Upper lobe of left lung (tissue), 6 donors: Measurements from ENCODE around the gene EVC2. TPM values are rescaled to one million over a fixed set of nuclear protein-coding genes. Genes with fewer than 3 reads are reported as not detected.

ENCODE experiments used
- ATAC-seq, 2 donors: fragments of 200-7000 bp; cut with Tn5 transposase; one replicate each; pipeline ENCODE4 v1.9.1; 2022; ENCODE audit warnings: mild to moderate bottlenecking in 2 of 2, moderate library complexity in 2 of 2; ENCODE audit not compliant: low FRiP score in 2 of 2
- DNase-seq, 2 donors: peaks; one replicate each; pipeline ENCODE4 v3.0.0-alpha.2; 2019 to 2020
- H3K27ac ChIP-seq, 4 donors: fragments of 200-600 bp; sonication (generic); one replicate each; pipeline ENCODE4 v1.5.1; 2016 to 2019
- H3K27me3 ChIP-seq, 4 donors: fragments of 200-600 bp; sonication (generic); one replicate each; pipeline ENCODE4 v1.5.1; 2017 to 2019
- H3K36me3 ChIP-seq, 4 donors: fragments of 200-600 bp; sonication (generic); one replicate each; pipeline ENCODE4 v1.5.1; 2016 to 2019
- H3K4me1 ChIP-seq, 4 donors: fragments of 200-600 bp; sonication (generic); one replicate each; pipeline ENCODE4 v1.5.1; 2018 to 2019
- H3K4me3 ChIP-seq, 4 donors: fragments of 200-600 bp; sonication (generic); one replicate each; pipeline ENCODE4 v1.5.1; 2017 to 2019; ENCODE audit warnings: mild to moderate bottlenecking in 2 of 4, moderate library complexity in 1 of 4
- H3K9me3 ChIP-seq, 4 donors: fragments of 200-600 bp; sonication (generic); one replicate each; pipeline ENCODE4 v1.5.1; 2018 to 2019
- EP300 ChIP-seq, 4 donors: sonication (generic); formaldehyde crosslinking; IDR thresholded peaks; one replicate each; pipeline ENCODE4 v1.5.1; 2017; ENCODE audit warnings: antibody characterized with exemption in 4 of 4, control low read depth in 2 of 4
- POLR2A ChIP-seq, 4 donors: fragments of 450-650 bp; IDR thresholded peaks; one replicate each; pipeline ENCODE4 v1.5.1; 2016 to 2017; ENCODE audit warnings: antibody characterized with exemption in 4 of 4, mild to moderate bottlenecking in 2 of 4
- POLR2AphosphoS5 ChIP-seq, 2 donors: sonication (generic); formaldehyde crosslinking; IDR thresholded peaks; one replicate each; pipeline ENCODE4 v1.5.1; 2017; ENCODE audit warnings: antibody characterized with exemption in 2 of 2
- WGBS, 2 donors: methylation state at CpG; one replicate each; pipeline ENCODE4 v1.1.5; 2017 to 2018; 5-methylcytosine and 5-hydroxymethylcytosine counted together
- total RNA-seq, 6 donors: library from RNA; depleted of rRNA in 4 of 6; stranded (reverse); fragments of >200 nt in 4 of 6; gene quantifications; one replicate each; pipeline versions ENCODE4 v1.1.0 to v1.2.1, GENCODE V29; 2016 to 2021
- TF ChIP-seq, protein P1 (sequence below), 6 experiments: fragments of 450-650 bp in 4 of 6; fragments of 200-600 bp in 2 of 6; sonication (generic) in 2 of 6; IDR thresholded peaks; one replicate each; pipeline ENCODE4 v1.5.1; 2016 to 2019; ENCODE audit warnings: antibody characterized with exemption in 6 of 6
- donor health status: DM: no; HTN: no; CAD: no; lungs with moderate emphysema.
- donor health status: DM: no; HTN: yes; CAD: no; lungs with severe emphysema.

EVC2 gene
- total RNA-seq, 6 donors from 2014 or later = 3.2 to 26.2 (median 5.6) TPM

DNA sequence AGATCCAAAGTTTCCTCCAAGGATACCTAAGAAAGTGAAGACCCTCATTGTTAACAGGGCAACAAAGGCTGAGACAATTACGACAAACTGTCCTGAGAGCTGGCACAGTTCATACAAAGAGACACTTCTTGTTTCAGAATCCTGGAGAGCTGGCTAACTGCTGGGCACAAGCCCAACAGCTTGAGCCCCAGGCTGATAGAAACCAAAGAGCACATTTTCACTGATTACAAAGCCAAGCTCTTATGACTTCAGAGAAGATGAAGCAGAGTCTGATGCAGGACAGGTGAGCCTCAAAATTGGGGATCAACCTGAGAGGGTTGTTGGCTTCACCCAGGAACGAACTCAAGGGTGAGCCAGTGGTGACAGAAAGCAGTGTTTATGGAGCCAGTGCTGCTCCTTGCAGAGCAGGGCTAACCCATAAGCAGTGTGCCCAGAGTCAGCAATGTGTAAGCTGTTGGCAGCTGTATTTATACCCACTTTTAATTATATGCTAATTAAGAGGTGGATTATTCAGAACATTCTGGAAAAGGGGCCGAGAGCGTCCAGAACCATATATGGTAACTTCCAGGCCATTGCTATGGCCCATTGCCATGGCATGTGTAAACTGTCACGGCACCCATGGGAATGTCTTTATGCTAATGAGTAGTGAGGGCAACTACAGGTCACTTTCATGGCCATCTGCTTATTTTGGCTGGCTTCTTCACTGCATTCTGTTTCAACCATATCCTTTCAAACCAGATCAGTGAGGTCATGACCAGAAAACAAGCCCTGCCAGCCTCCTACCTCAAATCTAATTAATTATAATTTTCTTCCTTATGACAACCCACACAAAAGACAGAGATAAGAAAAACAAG, 183.7 kb downstream of the EVC2 start:
- DNase-seq (no peak), ATAC-seq (peak in 1 of 2 donors; percentile 28)
- 63 to 70% methylated on average over 5 of the region's 5 CpGs for WGBS, 2 donors
- H3K4me3 ChIP-seq = no peak overlapping the region
- no peaks in the 10 kb centered on the region for H3K27me3 ChIP-seq
- peaks cover 0 to 3% (median 0%) of the 10 kb centered on the region in 4 donors for H3K4me1 ChIP-seq
- TF ChIP-seq EP300 (IDR thresholded peaks at IDR 0.05) (no peak), POLR2A (IDR thresholded peaks at IDR 0.05) (no peak), POLR2AphosphoS5 (IDR thresholded peaks at IDR 0.05) (peak in 1 of 2 donors; percentile 8)
- TF ChIP-seq, protein P1, sequence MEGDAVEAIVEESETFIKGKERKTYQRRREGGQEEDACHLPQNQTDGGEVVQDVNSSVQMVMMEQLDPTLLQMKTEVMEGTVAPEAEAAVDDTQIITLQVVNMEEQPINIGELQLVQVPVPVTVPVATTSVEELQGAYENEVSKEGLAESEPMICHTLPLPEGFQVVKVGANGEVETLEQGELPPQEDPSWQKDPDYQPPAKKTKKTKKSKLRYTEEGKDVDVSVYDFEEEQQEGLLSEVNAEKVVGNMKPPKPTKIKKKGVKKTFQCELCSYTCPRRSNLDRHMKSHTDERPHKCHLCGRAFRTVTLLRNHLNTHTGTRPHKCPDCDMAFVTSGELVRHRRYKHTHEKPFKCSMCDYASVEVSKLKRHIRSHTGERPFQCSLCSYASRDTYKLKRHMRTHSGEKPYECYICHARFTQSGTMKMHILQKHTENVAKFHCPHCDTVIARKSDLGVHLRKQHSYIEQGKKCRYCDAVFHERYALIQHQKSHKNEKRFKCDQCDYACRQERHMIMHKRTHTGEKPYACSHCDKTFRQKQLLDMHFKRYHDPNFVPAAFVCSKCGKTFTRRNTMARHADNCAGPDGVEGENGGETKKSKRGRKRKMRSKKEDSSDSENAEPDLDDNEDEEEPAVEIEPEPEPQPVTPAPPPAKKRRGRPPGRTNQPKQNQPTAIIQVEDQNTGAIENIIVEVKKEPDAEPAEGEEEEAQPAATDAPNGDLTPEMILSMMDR (IDR thresholded peaks at IDR 0.05) = no peak
- H3K36me3 ChIP-seq = no peaks in the 10 kb centered on the region
- H3K27ac ChIP-seq = no peak overlapping the region
- no peaks in the 10 kb centered on the region for H3K9me3 ChIP-seq

DNA sequence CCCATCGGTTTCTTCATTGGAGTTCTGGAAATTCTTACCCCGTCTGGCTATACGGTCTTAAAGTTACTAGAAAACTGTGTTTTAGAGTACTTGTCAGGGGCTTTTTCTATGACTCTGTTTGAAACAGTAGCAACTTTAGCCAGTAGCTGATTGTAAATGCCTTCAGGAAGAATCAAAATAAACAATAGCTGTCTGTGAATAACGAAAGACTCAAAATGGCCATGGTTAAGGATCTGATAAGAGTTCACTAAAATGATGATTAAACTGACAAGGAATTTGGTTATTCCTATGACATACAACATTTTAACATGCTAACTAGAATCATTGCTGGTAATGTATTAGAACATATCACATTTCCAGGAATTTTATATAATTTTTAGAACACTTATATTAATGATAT, 191.0 kb downstream of the EVC2 start:
- H3K4me1 ChIP-seq = no peaks in the 10 kb centered on the region
- ATAC-seq = no peak
- no peaks in the 10 kb centered on the region for H3K9me3 ChIP-seq
- no peaks in the 10 kb centered on the region for H3K27me3 ChIP-seq
- no peak for DNase-seq
- TF ChIP-seq POLR2A (IDR thresholded peaks at IDR 0.05) (no peak), POLR2AphosphoS5 (IDR thresholded peaks at IDR 0.05) (no peak), EP300 (IDR thresholded peaks at IDR 0.05) (no peak)
- TF ChIP-seq, protein P1 (IDR thresholded peaks at IDR 0.05) = no peak
- no peak overlapping the region for H3K27ac ChIP-seq
- no peak overlapping the region for H3K4me3 ChIP-seq
- WGBS, 2 donors = 56 to 76% methylated on average over 4 of the region's 4 CpGs
- H3K36me3 ChIP-seq = no peaks in the 10 kb centered on the region

DNA sequence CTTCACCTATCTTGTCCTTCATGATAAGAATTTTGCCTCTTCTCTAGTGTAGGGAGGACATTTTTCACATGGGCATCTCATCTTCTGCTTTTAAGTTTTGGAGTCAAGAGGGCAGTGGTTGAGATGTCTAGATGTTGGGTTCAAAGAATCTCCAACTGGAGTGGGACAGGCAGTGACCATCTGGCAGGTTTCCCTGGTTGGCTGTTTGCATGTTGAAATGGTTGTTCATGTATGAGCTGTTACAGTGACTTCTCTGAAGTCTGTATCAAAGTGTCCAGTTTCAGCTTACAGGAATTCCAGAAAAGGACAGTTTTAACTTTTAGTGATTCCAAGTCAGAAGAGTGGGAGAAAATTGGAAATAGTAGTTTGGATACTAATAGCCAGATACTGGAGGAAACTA, 192.7 kb downstream of the EVC2 start:
- DNase-seq = no peak

More for the DNA sequence above, 192.7 kb downstream of the EVC2 start:
- H3K27me3 ChIP-seq = no peaks in the 10 kb centered on the region
- no peak overlapping the region for H3K27ac ChIP-seq
- no peak for ATAC-seq
- H3K4me1 ChIP-seq = no peaks in the 10 kb centered on the region
- TF ChIP-seq EP300 (IDR thresholded peaks at IDR 0.05) = no peak
- TF ChIP-seq, protein P1 (IDR thresholded peaks at IDR 0.05) = no peak
- H3K4me3 ChIP-seq = no peak overlapping the region
- no peaks in the 10 kb centered on the region for H3K9me3 ChIP-seq
- H3K36me3 ChIP-seq = no peaks in the 10 kb centered on the region

Other genes starting within 250 kb of the EVC2 start
- 10 to 100 TPM; 25.6 to 65.1 (median 36.2) TPM for gene EVC, start 2.6 kb upstream of the EVC2 start, total RNA-seq
- 1 to 10 TPM in 5 of 6 donors, under 1 TPM in 1; 0.89 to 5.7 (median 2.0) TPM for gene CRMP1, start 184.5 kb upstream of the EVC2 start, total RNA-seq